Measurements from ENCODE around the gene FIGNL1. TPM values are rescaled to one million over a fixed set of nuclear protein-coding genes. Genes with fewer than 3 reads are reported as not detected.

FIGNL1 gene
- total RNA-seq, 1 donor from 2014 or later: 10.0 TPM

DNA sequence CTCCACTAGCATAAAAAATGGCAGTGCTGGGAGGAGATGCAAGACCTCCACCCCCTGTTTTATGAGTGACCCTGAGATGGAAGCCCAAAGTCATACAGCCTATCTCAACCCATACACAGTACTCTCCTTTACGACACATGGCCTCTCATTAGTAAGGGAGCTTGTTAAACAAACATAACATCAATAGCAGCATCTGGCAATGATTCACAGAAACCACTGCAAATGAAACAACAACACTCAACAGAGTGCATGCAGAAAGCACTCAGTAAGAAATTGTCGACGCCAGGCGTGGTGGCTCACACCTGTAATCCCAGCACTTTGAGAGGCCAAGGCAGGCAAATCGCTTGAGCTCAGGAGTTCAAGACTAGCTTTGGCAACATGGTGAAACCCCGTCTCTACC is 27.5 kb upstream of the FIGNL1 start:
- Histone ChIP-seq H3K4me3 (ENCODE audit: insufficient read depth, low read depth, low read length) (no peak overlapping the region), H3K79me2 (ENCODE audit: insufficient read depth, low read length) (no peaks in the 10 kb centered on the region), H4K20me1 (ENCODE audit: insufficient read depth, low read length) (no peaks in the 10 kb centered on the region), H3K27ac (ENCODE audit: low read depth, low read length) (no peak overlapping the region), H3K36me3 (ENCODE audit: insufficient read depth, low read length) (no peaks in the 10 kb centered on the region), H3K9ac (ENCODE audit: low read length) (no peak overlapping the region), H2AFZ (ENCODE audit: low read depth, low read length) (no peak overlapping the region), H3K4me2 (ENCODE audit: low read length) (no peak overlapping the region), H3K4me1 (ENCODE audit: insufficient read depth, low read length) (no peaks in the 10 kb centered on the region), H3K27me3 (ENCODE audit: insufficient read depth, low read length) (peaks cover 4% of the 10 kb centered on the region), H3K9me3 (ENCODE audit: insufficient read depth, low read depth, low read length) (no peaks in the 10 kb centered on the region)
- H3K27me3 Mint-ChIP-seq (ENCODE audit: low read depth, unreplicated experiment): peaks cover 29% of the 10 kb centered on the region
- DNase-seq (ENCODE audit: low read depth) (no peak), FAIRE-seq (no peak)
- no peaks in the 10 kb centered on the region for H3K9me3 Mint-ChIP-seq (ENCODE audit: unreplicated experiment)
- no peak overlapping the region for H3K4me3 Mint-ChIP-seq (ENCODE audit: unreplicated experiment)
- H3K4me1 Mint-ChIP-seq (ENCODE audit: low read depth, unreplicated experiment): no peaks in the 10 kb centered on the region
- TF ChIP-seq, protein P1, sequence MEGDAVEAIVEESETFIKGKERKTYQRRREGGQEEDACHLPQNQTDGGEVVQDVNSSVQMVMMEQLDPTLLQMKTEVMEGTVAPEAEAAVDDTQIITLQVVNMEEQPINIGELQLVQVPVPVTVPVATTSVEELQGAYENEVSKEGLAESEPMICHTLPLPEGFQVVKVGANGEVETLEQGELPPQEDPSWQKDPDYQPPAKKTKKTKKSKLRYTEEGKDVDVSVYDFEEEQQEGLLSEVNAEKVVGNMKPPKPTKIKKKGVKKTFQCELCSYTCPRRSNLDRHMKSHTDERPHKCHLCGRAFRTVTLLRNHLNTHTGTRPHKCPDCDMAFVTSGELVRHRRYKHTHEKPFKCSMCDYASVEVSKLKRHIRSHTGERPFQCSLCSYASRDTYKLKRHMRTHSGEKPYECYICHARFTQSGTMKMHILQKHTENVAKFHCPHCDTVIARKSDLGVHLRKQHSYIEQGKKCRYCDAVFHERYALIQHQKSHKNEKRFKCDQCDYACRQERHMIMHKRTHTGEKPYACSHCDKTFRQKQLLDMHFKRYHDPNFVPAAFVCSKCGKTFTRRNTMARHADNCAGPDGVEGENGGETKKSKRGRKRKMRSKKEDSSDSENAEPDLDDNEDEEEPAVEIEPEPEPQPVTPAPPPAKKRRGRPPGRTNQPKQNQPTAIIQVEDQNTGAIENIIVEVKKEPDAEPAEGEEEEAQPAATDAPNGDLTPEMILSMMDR (IDR thresholded peaks at IDR 0.05; ENCODE audit: insufficient read depth, low read depth, low read length): no peak
- TF ChIP-seq EZH2 (IDR thresholded peaks at IDR 0.05; ENCODE audit: insufficient read depth, low read length): no peak
- H3K27ac Mint-ChIP-seq (ENCODE audit: unreplicated experiment): no peak overlapping the region
- no peaks in the 10 kb centered on the region for H3K36me3 Mint-ChIP-seq (ENCODE audit: low read depth, unreplicated experiment)

DNA sequence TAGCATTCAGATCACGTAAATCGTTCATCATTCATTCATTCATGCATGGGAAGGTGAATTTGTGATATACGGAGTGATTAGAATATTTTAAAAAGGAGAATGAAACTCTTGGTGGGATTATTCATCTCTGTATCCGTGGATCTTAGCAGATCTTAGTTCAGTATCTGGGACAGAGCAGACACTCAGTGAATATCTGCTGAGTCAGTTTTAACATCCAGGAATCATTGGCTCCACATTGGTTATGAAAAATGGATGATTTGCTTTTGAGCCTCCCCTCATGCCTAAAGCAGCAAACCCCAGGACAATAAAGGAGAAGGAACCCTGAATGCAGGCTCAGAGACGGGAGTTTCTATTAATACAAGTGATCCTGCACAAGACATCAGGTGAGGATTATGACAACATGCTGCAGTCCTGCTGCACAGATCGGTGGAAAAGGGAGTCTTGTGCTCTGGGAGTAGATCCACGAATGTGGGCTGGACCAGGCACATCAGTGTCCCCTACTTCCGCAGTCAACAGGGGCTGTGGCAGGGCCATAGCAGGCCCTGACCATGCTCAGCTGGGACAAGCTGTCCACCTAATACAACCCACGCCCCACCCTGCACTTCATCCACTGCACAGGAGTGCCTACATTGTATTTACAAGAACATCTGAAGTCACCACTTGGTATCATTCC is 26.9 kb upstream of the FIGNL1 start:
- H3K4me3 ChIP-seq (ENCODE audit: insufficient read depth, low read depth, low read length): no peak overlapping the region
- H3K27me3 Mint-ChIP-seq (ENCODE audit: low read depth, unreplicated experiment): peaks cover 33% of the 10 kb centered on the region
- H3K27ac ChIP-seq (ENCODE audit: low read depth, low read length): no peak overlapping the region
- H3K27me3 ChIP-seq (ENCODE audit: insufficient read depth, low read length): peaks cover 6% of the 10 kb centered on the region
- H2AFZ ChIP-seq (ENCODE audit: low read depth, low read length): no peak overlapping the region
- H3K4me2 ChIP-seq (ENCODE audit: low read length): no peak overlapping the region
- TF ChIP-seq EZH2 (IDR thresholded peaks at IDR 0.05; ENCODE audit: insufficient read depth, low read length): no peak
- TF ChIP-seq, protein P1 (IDR thresholded peaks at IDR 0.05; ENCODE audit: insufficient read depth, low read depth, low read length): no peak
- no peaks in the 10 kb centered on the region for H4K20me1 ChIP-seq (ENCODE audit: insufficient read depth, low read length)
- no peaks in the 10 kb centered on the region for H3K36me3 ChIP-seq (ENCODE audit: insufficient read depth, low read length)
- no peak overlapping the region for H3K9ac ChIP-seq (ENCODE audit: low read length)
- H3K4me1 Mint-ChIP-seq (ENCODE audit: low read depth, unreplicated experiment): no peaks in the 10 kb centered on the region
- H3K9me3 ChIP-seq (ENCODE audit: insufficient read depth, low read depth, low read length): no peaks in the 10 kb centered on the region
- no peaks in the 10 kb centered on the region for H3K9me3 Mint-ChIP-seq (ENCODE audit: unreplicated experiment)
- FAIRE-seq (no peak), DNase-seq (ENCODE audit: low read depth) (no peak)
- no peaks in the 10 kb centered on the region for H3K4me1 ChIP-seq (ENCODE audit: insufficient read depth, low read length)
- H3K79me2 ChIP-seq (ENCODE audit: insufficient read depth, low read length): no peaks in the 10 kb centered on the region
- no peaks in the 10 kb centered on the region for H3K36me3 Mint-ChIP-seq (ENCODE audit: low read depth, unreplicated experiment)
- no peak overlapping the region for H3K4me3 Mint-ChIP-seq (ENCODE audit: unreplicated experiment)
- no peak overlapping the region for H3K27ac Mint-ChIP-seq (ENCODE audit: unreplicated experiment)

DNA sequence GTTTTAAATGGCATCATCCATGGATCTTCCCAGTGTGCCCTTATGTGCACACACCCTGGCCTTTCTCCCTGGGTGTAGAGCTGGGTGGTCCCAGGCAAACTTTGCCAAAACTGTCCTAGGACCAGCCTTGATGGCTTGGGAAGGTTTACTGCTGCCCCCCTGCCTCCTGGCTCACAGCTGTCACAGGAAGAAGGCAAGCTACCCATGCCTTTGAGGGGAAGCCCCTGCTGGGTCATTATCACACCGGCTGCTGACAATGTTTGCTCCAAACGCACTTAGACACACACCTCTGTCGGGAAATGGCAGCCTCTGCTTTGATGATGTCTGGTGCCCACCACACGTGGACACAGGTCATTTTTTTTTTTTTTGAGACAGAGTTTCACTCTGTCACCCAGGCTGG is 25.2 kb upstream of the FIGNL1 start:
- Histone ChIP-seq H3K4me1 (ENCODE audit: insufficient read depth, low read length) (no peaks in the 10 kb centered on the region), H4K20me1 (ENCODE audit: insufficient read depth, low read length) (no peaks in the 10 kb centered on the region), H3K27ac (ENCODE audit: low read depth, low read length) (no peak overlapping the region), H3K27me3 (ENCODE audit: insufficient read depth, low read length) (peaks cover 6% of the 10 kb centered on the region), H3K9ac (ENCODE audit: low read length) (no peak overlapping the region), H3K79me2 (ENCODE audit: insufficient read depth, low read length) (no peaks in the 10 kb centered on the region), H3K36me3 (ENCODE audit: insufficient read depth, low read length) (no peaks in the 10 kb centered on the region), H3K9me3 (ENCODE audit: insufficient read depth, low read depth, low read length) (no peaks in the 10 kb centered on the region), H2AFZ (ENCODE audit: low read depth, low read length) (no peak overlapping the region), H3K4me3 (ENCODE audit: insufficient read depth, low read depth, low read length) (no peak overlapping the region), H3K4me2 (ENCODE audit: low read length) (no peak overlapping the region)
- no peaks in the 10 kb centered on the region for H3K36me3 Mint-ChIP-seq (ENCODE audit: low read depth, unreplicated experiment)
- H3K27ac Mint-ChIP-seq (ENCODE audit: unreplicated experiment): no peak overlapping the region
- no peak overlapping the region for H3K4me3 Mint-ChIP-seq (ENCODE audit: unreplicated experiment)
- H3K4me1 Mint-ChIP-seq (ENCODE audit: low read depth, unreplicated experiment): peaks cover 5% of the 10 kb centered on the region
- TF ChIP-seq, protein P1 (IDR thresholded peaks at IDR 0.05; ENCODE audit: insufficient read depth, low read depth, low read length): no peak
- TF ChIP-seq EZH2 (IDR thresholded peaks at IDR 0.05; ENCODE audit: insufficient read depth, low read length): no peak
- no peak for FAIRE-seq
- H3K9me3 Mint-ChIP-seq (ENCODE audit: unreplicated experiment): no peaks in the 10 kb centered on the region
- peaks cover 33% of the 10 kb centered on the region for H3K27me3 Mint-ChIP-seq (ENCODE audit: low read depth, unreplicated experiment)
- DNase-seq (ENCODE audit: low read depth): no peak

All from astrocyte (in vitro differentiated cells and primary cell).